Measurements from ENCODE around the gene CA12.
A peak's percentile ranks its signal among the peaks of the same experiment; 100 is the strongest.

The CA12 gene

DNA sequence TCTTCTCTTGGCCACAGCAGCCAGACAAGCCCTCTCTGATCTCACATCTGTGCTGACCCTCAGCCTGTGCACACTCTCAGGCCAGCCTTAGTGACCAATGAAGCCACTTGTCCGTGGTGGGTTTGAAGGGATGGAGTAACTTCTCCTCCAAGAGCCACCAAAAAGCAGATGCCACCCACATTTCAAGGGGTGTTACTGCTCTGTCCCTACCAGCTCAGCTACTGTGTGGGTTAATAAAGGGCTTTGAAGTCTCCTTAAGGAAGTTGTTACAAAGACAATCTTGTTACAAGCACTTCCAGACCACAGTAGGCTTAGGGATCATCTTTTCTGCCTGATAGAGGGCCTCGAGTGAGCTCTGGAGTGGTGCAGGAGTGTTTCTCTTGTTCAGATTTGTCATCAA is 3.3 kb upstream of the CA12 start (continued):
- TF ChIP-seq, protein P1, sequence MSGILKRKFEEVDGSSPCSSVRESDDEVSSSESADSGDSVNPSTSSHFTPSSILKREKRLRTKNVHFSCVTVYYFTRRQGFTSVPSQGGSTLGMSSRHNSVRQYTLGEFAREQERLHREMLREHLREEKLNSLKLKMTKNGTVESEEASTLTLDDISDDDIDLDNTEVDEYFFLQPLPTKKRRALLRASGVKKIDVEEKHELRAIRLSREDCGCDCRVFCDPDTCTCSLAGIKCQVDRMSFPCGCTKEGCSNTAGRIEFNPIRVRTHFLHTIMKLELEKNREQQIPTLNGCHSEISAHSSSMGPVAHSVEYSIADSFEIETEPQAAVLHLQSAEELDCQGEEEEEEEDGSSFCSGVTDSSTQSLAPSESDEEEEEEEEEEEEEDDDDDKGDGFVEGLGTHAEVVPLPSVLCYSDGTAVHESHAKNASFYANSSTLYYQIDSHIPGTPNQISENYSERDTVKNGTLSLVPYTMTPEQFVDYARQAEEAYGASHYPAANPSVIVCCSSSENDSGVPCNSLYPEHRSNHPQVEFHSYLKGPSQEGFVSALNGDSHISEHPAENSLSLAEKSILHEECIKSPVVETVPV (CRISPR knock-in tag; IDR thresholded peaks at IDR 0.05): no peak
- TF ChIP-seq GLIS3 (CRISPR knock-in tag; IDR thresholded peaks at IDR 0.05): no peak
- TF ChIP-seq ZNF70 (CRISPR knock-in tag; IDR thresholded peaks at IDR 0.05): no peak
- TF ChIP-seq, protein P2, sequence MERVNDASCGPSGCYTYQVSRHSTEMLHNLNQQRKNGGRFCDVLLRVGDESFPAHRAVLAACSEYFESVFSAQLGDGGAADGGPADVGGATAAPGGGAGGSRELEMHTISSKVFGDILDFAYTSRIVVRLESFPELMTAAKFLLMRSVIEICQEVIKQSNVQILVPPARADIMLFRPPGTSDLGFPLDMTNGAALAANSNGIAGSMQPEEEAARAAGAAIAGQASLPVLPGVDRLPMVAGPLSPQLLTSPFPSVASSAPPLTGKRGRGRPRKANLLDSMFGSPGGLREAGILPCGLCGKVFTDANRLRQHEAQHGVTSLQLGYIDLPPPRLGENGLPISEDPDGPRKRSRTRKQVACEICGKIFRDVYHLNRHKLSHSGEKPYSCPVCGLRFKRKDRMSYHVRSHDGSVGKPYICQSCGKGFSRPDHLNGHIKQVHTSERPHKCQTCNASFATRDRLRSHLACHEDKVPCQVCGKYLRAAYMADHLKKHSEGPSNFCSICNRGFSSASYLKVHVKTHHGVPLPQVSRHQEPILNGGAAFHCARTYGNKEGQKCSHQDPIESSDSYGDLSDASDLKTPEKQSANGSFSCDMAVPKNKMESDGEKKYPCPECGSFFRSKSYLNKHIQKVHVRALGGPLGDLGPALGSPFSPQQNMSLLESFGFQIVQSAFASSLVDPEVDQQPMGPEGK (CRISPR knock-in tag; IDR thresholded peaks at IDR 0.05; ENCODE audit: borderline replicate concordance): no peak
- TF ChIP-seq ZC3H10 (CRISPR knock-in tag; IDR thresholded peaks at IDR 0.05): no peak
- TF ChIP-seq TCF4 (CRISPR knock-in tag; IDR thresholded peaks at IDR 0.05; ENCODE audit: borderline replicate concordance): no peak
- TF ChIP-seq ARNTL (CRISPR knock-in tag; IDR thresholded peaks at IDR 0.05; ENCODE audit: borderline replicate concordance, low read depth): no peak
- TF ChIP-seq BACH2 (CRISPR knock-in tag; IDR thresholded peaks at IDR 0.05; ENCODE audit: borderline replicate concordance): no peak
- TF ChIP-seq SNAI2 (CRISPR knock-in tag; IDR thresholded peaks at IDR 0.05): no peak

DNA sequence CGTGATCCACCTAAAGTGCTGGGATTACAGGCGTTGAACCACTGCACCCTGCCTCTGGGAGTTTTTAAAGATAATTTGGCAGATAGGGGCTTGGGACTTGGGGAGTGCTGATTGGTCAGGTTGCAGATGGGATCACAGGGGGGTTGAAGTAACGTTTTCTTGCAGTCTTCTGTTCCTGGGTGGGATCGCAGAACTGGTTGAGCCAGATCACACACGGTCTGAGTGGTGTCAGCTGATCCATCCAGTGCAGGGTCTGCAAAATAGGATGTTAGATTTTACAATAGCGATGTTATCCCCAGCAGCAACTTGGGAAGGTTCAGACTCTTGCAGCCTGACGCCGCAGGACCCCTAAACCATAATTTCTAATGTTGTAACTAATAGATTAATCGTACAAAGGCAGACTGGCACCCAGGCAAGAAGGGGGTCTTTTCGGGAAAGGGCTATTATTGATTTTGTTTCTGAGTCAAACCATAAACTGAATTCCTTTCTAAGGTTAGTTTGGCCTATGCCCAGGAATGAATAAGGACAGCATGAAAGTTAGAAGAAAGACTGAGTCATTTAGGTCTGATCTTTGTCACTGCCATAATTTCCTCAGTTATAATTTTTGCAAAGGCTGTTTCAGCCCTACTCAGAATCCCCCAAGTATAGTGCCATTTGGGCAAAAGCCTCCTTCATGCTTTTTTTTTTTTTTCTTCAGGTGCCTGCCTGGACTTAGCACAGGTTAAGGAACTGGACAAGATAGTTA is 1.5 kb upstream of the CA12 start:
- no peak for ATAC-seq
- no peak for TF ChIP-seq ISL1 (CRISPR knock-in tag; IDR thresholded peaks at IDR 0.05)
- TF ChIP-seq, protein P3, sequence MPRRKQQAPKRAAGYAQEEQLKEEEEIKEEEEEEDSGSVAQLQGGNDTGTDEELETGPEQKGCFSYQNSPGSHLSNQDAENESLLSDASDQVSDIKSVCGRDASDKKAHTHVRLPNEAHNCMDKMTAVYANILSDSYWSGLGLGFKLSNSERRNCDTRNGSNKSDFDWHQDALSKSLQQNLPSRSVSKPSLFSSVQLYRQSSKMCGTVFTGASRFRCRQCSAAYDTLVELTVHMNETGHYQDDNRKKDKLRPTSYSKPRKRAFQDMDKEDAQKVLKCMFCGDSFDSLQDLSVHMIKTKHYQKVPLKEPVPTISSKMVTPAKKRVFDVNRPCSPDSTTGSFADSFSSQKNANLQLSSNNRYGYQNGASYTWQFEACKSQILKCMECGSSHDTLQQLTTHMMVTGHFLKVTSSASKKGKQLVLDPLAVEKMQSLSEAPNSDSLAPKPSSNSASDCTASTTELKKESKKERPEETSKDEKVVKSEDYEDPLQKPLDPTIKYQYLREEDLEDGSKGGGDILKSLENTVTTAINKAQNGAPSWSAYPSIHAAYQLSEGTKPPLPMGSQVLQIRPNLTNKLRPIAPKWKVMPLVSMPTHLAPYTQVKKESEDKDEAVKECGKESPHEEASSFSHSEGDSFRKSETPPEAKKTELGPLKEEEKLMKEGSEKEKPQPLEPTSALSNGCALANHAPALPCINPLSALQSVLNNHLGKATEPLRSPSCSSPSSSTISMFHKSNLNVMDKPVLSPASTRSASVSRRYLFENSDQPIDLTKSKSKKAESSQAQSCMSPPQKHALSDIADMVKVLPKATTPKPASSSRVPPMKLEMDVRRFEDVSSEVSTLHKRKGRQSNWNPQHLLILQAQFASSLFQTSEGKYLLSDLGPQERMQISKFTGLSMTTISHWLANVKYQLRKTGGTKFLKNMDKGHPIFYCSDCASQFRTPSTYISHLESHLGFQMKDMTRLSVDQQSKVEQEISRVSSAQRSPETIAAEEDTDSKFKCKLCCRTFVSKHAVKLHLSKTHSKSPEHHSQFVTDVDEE (CRISPR knock-in tag; IDR thresholded peaks at IDR 0.05): no peak
- TF ChIP-seq ZC3H10 (CRISPR knock-in tag; IDR thresholded peaks at IDR 0.05): no peak

DNA sequence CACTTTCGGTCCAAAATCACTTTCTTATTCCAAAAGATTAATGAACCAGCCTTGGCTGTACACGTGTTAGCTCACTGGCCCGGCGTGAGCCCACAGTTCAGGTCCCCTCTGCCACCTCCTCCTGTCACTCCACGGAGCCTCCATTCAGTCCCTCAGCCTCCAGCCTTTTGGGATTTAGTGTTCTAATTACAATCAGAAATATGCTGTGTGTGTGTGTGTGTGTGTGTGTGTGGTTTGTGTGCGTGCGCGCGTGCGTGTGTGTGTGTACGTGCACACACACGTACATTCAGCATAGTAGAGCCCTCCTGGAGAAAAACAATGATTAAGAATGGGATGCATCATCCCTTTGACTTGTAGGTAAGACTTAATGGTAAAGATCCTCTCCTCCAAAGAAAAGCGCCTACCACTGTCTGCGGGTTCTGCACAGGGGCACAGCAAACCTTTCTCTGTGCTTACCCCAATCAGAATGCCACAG is 801 bp downstream of the CA12 start:
- TF ChIP-seq, protein P4, sequence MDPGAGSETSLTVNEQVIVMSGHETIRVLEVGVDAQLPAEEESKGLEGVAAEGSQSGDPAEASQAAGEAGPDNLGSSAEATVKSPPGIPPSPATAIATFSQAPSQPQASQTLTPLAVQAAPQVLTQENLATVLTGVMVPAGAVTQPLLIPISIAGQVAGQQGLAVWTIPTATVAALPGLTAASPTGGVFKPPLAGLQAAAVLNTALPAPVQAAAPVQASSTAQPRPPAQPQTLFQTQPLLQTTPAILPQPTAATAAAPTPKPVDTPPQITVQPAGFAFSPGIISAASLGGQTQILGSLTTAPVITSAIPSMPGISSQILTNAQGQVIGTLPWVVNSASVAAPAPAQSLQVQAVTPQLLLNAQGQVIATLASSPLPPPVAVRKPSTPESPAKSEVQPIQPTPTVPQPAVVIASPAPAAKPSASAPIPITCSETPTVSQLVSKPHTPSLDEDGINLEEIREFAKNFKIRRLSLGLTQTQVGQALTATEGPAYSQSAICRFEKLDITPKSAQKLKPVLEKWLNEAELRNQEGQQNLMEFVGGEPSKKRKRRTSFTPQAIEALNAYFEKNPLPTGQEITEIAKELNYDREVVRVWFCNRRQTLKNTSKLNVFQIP (CRISPR knock-in tag; IDR thresholded peaks at IDR 0.05; ENCODE audit: borderline replicate concordance, low read depth): no peak
- TF ChIP-seq SNAI2 (CRISPR knock-in tag; IDR thresholded peaks at IDR 0.05) (no peak), ARNTL (CRISPR knock-in tag; IDR thresholded peaks at IDR 0.05; ENCODE audit: borderline replicate concordance, low read depth) (no peak), PPARA (CRISPR knock-in tag; IDR thresholded peaks at IDR 0.05; ENCODE audit: borderline replicate concordance) (no peak), ZFP3 (CRISPR knock-in tag; IDR thresholded peaks at IDR 0.05) (no peak), ISL1 (CRISPR knock-in tag; IDR thresholded peaks at IDR 0.05) (no peak), TOX (CRISPR knock-in tag; IDR thresholded peaks at IDR 0.05; ENCODE audit: borderline replicate concordance) (no peak), GLIS3 (CRISPR knock-in tag; IDR thresholded peaks at IDR 0.05) (no peak), BACH2 (CRISPR knock-in tag; IDR thresholded peaks at IDR 0.05; ENCODE audit: borderline replicate concordance) (no peak), ESRRG (CRISPR knock-in tag; IDR thresholded peaks at IDR 0.05) (no peak), OSR1 (CRISPR knock-in tag; IDR thresholded peaks at IDR 0.05) (no peak), ZNF8 (CRISPR knock-in tag; IDR thresholded peaks at IDR 0.05) (no peak), ZC3H10 (CRISPR knock-in tag; IDR thresholded peaks at IDR 0.05) (no peak)
- TF ChIP-seq, protein P5, sequence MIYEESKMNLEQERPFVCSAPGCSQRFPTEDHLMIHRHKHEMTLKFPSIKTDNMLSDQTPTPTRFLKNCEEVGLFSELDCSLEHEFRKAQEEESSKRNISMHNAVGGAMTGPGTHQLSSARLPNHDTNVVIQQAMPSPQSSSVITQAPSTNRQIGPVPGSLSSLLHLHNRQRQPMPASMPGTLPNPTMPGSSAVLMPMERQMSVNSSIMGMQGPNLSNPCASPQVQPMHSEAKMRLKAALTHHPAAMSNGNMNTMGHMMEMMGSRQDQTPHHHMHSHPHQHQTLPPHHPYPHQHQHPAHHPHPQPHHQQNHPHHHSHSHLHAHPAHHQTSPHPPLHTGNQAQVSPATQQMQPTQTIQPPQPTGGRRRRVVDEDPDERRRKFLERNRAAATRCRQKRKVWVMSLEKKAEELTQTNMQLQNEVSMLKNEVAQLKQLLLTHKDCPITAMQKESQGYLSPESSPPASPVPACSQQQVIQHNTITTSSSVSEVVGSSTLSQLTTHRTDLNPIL (CRISPR knock-in tag; IDR thresholded peaks at IDR 0.05; ENCODE audit: low read depth): no peak
- TF ChIP-seq, protein P1 (CRISPR knock-in tag; IDR thresholded peaks at IDR 0.05): no peak
- TF ChIP-seq, protein P3 (CRISPR knock-in tag; IDR thresholded peaks at IDR 0.05): no peak
- peak; percentile 54 for ATAC-seq
